ENCODE measurements around the gene CDON.

Gene CDON

DNA sequence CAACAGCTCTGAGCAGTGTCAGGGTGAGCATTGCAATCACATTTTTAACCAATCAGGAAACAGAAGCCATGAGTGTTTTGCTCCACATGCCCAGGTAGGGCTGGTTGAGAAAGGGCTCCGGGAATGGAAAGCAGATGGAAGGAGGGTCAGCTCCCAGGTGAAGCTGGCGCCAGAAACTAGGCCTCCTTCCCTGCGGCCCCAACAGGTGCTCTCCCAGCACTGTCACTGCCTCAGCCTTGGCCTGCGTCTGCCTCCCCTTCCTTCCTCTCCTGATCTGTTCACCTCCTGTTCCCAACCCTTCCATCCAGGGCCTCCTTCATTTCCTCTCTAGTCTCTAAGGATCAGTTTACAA is 121.4 kb downstream of the CDON start:
- Histone ChIP-seq H3K4me3 (ENCODE audit: low read depth in 1 of 5, low read length in 5 of 5) (no peak overlapping the region), H3K27ac (ENCODE audit: low read depth, low read length) (no peak overlapping the region), H3K9me3 (ENCODE audit: control insufficient read depth in 5 of 5, low read length in 5 of 5) (no peaks in the 10 kb centered on the region), H3K36me3 (ENCODE audit: control insufficient read depth in 5 of 5, insufficient read depth in 5 of 5, low read length in 5 of 5) (no peaks in the 10 kb centered on the region), H3K27me3 (ENCODE audit: control insufficient read depth in 5 of 5, insufficient read depth in 4 of 5, low read length in 5 of 5) (no peaks in the 10 kb centered on the region), H3K4me1 (ENCODE audit: control insufficient read depth in 5 of 5, insufficient read depth in 5 of 5, low read length in 5 of 5) (peaks cover 0 to 13% (median 5%) of the 10 kb centered on the region in 5 donors), H3K9ac (ENCODE audit: low read length in 5 of 5) (no peak overlapping the region)

GRCh38 chr11:125940145-125940544 is 122.5 kb downstream of the CDON start:
- Histone ChIP-seq H3K9ac (ENCODE audit: low read length in 5 of 5) (no peak overlapping the region), H3K4me1 (ENCODE audit: control insufficient read depth in 5 of 5, insufficient read depth in 5 of 5, low read length in 5 of 5) (peaks cover 0 to 13% (median 5%) of the 10 kb centered on the region in 5 donors), H3K36me3 (ENCODE audit: control insufficient read depth in 5 of 5, insufficient read depth in 5 of 5, low read length in 5 of 5) (no peaks in the 10 kb centered on the region), H3K27ac (ENCODE audit: low read depth, low read length) (no peak overlapping the region), H3K4me3 (ENCODE audit: low read depth in 1 of 5, low read length in 5 of 5) (no peak overlapping the region), H3K9me3 (ENCODE audit: control insufficient read depth in 5 of 5, low read length in 5 of 5) (no peaks in the 10 kb centered on the region), H3K27me3 (ENCODE audit: control insufficient read depth in 5 of 5, insufficient read depth in 4 of 5, low read length in 5 of 5) (no peaks in the 10 kb centered on the region)

- H3K4me3 ChIP-seq (ENCODE audit: low read depth in 1 of 5, low read length in 5 of 5), result no peak overlapping the region
- no peaks in the 10 kb centered on the region for H3K9me3 ChIP-seq (ENCODE audit: control insufficient read depth in 5 of 5, low read length in 5 of 5)
- H3K36me3 ChIP-seq (ENCODE audit: control insufficient read depth in 5 of 5, insufficient read depth in 5 of 5, low read length in 5 of 5), result no peaks in the 10 kb centered on the region
- no peak overlapping the region for H3K9ac ChIP-seq (ENCODE audit: low read length in 5 of 5)
- H3K27me3 ChIP-seq (ENCODE audit: control insufficient read depth in 5 of 5, insufficient read depth in 4 of 5, low read length in 5 of 5), result no peaks in the 10 kb centered on the region
- peaks cover 0 to 13% (median 5%) of the 10 kb centered on the region in 5 donors for H3K4me1 ChIP-seq (ENCODE audit: control insufficient read depth in 5 of 5, insufficient read depth in 5 of 5, low read length in 5 of 5)
- H3K27ac ChIP-seq (ENCODE audit: low read depth, low read length), result no peak overlapping the region
Observed at GRCh38 chr11:125939081-125939521, 123.6 kb downstream of the CDON start.

DNA sequence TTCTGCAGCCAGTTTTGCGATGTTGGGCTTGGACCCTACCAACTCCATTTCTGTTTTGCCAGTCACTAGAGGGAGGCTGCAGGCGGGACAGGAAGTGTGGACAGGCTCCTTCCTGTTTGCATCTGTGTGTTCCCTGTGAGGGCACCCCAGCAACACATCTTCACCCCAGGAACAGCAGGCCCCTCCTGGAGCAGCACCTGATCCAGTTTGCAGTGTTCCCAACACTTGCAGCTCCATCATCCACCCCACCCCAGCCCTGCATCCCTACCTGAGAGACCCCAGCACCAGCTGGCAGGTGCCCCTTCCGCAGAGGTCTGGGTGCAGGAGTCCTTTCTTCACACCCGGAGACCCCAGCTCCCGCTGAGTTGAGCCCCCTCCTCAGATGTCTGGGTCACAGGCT is 124.2 kb downstream of the CDON start:
- no peak overlapping the region for H3K27ac ChIP-seq (ENCODE audit: low read depth, low read length)

GRCh38 chr11:125935618-125936199 is 127.0 kb downstream of the CDON start:
- Histone ChIP-seq H3K27me3 (ENCODE audit: control insufficient read depth in 5 of 5, insufficient read depth in 4 of 5, low read length in 5 of 5) (no peaks in the 10 kb centered on the region), H3K4me1 (ENCODE audit: control insufficient read depth in 5 of 5, insufficient read depth in 5 of 5, low read length in 5 of 5) (no peaks in the 10 kb centered on the region), H3K36me3 (ENCODE audit: control insufficient read depth in 5 of 5, insufficient read depth in 5 of 5, low read length in 5 of 5) (no peaks in the 10 kb centered on the region), H3K27ac (ENCODE audit: low read depth, low read length) (no peak overlapping the region), H3K4me3 (ENCODE audit: low read depth in 1 of 5, low read length in 5 of 5) (no peak overlapping the region), H3K9me3 (ENCODE audit: control insufficient read depth in 5 of 5, low read length in 5 of 5) (no peaks in the 10 kb centered on the region), H3K9ac (ENCODE audit: low read length in 5 of 5) (no peak overlapping the region)

More for the DNA sequence above, 124.2 kb downstream of the CDON start:
- Histone ChIP-seq H3K36me3 (ENCODE audit: control insufficient read depth in 5 of 5, insufficient read depth in 5 of 5, low read length in 5 of 5) (no peaks in the 10 kb centered on the region), H3K27me3 (ENCODE audit: control insufficient read depth in 5 of 5, insufficient read depth in 4 of 5, low read length in 5 of 5) (no peaks in the 10 kb centered on the region), H3K4me1 (ENCODE audit: control insufficient read depth in 5 of 5, insufficient read depth in 5 of 5, low read length in 5 of 5) (peaks cover 0 to 13% (median 5%) of the 10 kb centered on the region in 5 donors), H3K9me3 (ENCODE audit: control insufficient read depth in 5 of 5, low read length in 5 of 5) (no peaks in the 10 kb centered on the region), H3K9ac (ENCODE audit: low read length in 5 of 5) (no peak overlapping the region), H3K4me3 (ENCODE audit: low read depth in 1 of 5, low read length in 5 of 5) (no peak overlapping the region)

DNA sequence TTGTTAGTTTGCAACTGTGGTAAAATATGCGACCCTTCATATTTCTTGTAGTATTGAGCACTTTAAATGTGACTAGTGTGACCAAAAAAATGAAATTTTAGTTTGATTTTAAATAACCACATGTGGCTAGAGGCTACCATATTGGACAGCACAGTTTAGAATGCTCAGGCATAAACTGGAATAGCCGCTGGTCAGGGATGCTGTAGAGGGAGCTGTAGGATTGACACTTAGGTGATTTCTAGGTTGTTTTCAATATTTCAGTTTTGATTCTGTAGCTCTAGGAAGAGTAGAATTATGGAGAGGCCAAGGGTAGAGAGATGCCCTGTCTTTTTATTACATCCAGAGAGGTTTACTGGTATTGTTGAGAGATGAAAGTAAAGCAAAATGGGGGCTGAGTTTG is 127.6 kb downstream of the CDON start:
- no peak overlapping the region for H3K27ac ChIP-seq (ENCODE audit: low read depth, low read length)
- H3K27me3 ChIP-seq (ENCODE audit: control insufficient read depth in 5 of 5, insufficient read depth in 4 of 5, low read length in 5 of 5), result no peaks in the 10 kb centered on the region
- H3K9me3 ChIP-seq (ENCODE audit: control insufficient read depth in 5 of 5, low read length in 5 of 5), result no peaks in the 10 kb centered on the region
- H3K36me3 ChIP-seq (ENCODE audit: control insufficient read depth in 5 of 5, insufficient read depth in 5 of 5, low read length in 5 of 5), result no peaks in the 10 kb centered on the region
- H3K9ac ChIP-seq (ENCODE audit: low read length in 5 of 5), result no peak overlapping the region
- no peak overlapping the region for H3K4me3 ChIP-seq (ENCODE audit: low read depth in 1 of 5, low read length in 5 of 5)
- no peaks in the 10 kb centered on the region for H3K4me1 ChIP-seq (ENCODE audit: control insufficient read depth in 5 of 5, insufficient read depth in 5 of 5, low read length in 5 of 5)

- Histone ChIP-seq H3K27ac (ENCODE audit: low read depth, low read length) (no peak overlapping the region), H3K36me3 (ENCODE audit: control insufficient read depth in 5 of 5, insufficient read depth in 5 of 5, low read length in 5 of 5) (no peaks in the 10 kb centered on the region), H3K27me3 (ENCODE audit: control insufficient read depth in 5 of 5, insufficient read depth in 4 of 5, low read length in 5 of 5) (no peaks in the 10 kb centered on the region), H3K4me3 (ENCODE audit: low read depth in 1 of 5, low read length in 5 of 5) (no peak overlapping the region), H3K4me1 (ENCODE audit: control insufficient read depth in 5 of 5, insufficient read depth in 5 of 5, low read length in 5 of 5) (no peaks in the 10 kb centered on the region), H3K9ac (ENCODE audit: low read length in 5 of 5) (no peak overlapping the region), H3K9me3 (ENCODE audit: control insufficient read depth in 5 of 5, low read length in 5 of 5) (no peaks in the 10 kb centered on the region)
Observed at GRCh38 chr11:125934473-125934872, 128.2 kb downstream of the CDON start.

DNA sequence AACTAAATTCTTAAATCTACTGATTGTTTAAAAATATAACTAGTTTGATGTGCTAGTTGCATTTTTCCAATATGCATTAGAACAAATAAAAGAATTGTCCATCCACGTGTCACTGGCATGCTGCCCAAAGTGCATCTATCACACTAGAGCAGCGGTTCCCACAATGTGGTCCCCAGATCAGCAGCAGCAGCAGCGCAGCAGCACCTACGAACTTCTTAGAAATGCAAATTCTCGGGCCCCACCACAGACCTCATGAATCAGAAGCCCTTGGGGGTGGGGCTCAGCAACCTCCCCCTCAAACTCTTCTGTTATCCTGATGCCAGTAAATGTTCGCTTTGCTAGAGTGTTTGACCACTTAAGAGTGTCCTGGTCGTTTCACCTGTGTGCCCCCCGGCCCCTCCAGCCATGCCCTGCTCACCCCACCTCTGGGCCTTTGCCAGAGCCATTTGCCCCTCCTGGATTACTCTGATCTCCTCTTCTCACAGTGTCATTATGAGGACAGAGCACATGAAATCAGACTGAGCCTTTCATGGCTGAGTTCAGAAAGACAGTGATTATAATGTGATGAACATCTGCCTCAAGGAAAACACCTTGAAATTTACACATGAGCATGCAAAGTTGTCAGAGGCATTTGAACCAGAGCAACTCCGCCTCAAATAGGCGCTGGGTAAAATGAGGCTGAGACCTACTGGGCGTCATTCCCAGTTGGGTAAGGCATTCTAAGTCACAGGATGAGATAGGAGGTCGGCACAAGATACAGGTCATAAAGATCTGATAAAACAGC is 129.4 kb downstream of the CDON start:
- H3K9me3 ChIP-seq (ENCODE audit: control insufficient read depth in 5 of 5, low read length in 5 of 5), result no peaks in the 10 kb centered on the region
- no peaks in the 10 kb centered on the region for H3K4me1 ChIP-seq (ENCODE audit: control insufficient read depth in 5 of 5, insufficient read depth in 5 of 5, low read length in 5 of 5)
- H3K4me3 ChIP-seq (ENCODE audit: low read depth in 1 of 5, low read length in 5 of 5), result no peak overlapping the region
- no peaks in the 10 kb centered on the region for H3K36me3 ChIP-seq (ENCODE audit: control insufficient read depth in 5 of 5, insufficient read depth in 5 of 5, low read length in 5 of 5)
- H3K9ac ChIP-seq (ENCODE audit: low read length in 5 of 5), result no peak overlapping the region
- no peak overlapping the region for H3K27ac ChIP-seq (ENCODE audit: low read depth, low read length)
- H3K27me3 ChIP-seq (ENCODE audit: control insufficient read depth in 5 of 5, insufficient read depth in 4 of 5, low read length in 5 of 5), result no peaks in the 10 kb centered on the region

- Histone ChIP-seq H3K36me3 (ENCODE audit: control insufficient read depth in 5 of 5, insufficient read depth in 5 of 5, low read length in 5 of 5) (no peaks in the 10 kb centered on the region), H3K4me3 (ENCODE audit: low read depth in 1 of 5, low read length in 5 of 5) (no peak overlapping the region), H3K4me1 (ENCODE audit: control insufficient read depth in 5 of 5, insufficient read depth in 5 of 5, low read length in 5 of 5) (no peaks in the 10 kb centered on the region), H3K27me3 (ENCODE audit: control insufficient read depth in 5 of 5, insufficient read depth in 4 of 5, low read length in 5 of 5) (no peaks in the 10 kb centered on the region), H3K9me3 (ENCODE audit: control insufficient read depth in 5 of 5, low read length in 5 of 5) (no peaks in the 10 kb centered on the region), H3K9ac (ENCODE audit: low read length in 5 of 5) (no peak overlapping the region), H3K27ac (ENCODE audit: low read depth, low read length) (no peak overlapping the region)
Observed at GRCh38 chr11:125932301-125932700, 130.4 kb downstream of the CDON start.

DNA sequence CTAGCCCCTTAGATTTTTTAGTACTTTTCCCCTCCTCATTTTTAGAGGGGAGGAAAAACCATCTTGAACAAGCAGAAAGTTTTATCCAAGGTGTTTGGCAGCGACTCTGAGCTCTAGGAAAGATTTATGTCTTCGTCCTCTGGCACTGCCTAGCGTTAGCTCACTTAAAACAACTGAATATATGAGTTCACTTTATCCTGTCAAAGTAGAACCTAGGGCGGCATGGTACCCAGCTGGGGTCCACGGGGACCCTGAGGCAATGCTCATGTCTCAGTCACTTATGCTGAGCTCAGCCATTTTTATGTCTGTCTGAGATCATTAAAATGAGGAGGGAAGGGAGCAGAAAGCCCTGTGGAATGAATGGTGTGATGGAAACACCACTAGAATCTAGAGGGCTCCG is 131.0 kb downstream of the CDON start:
- Histone ChIP-seq H3K4me3 (ENCODE audit: low read depth in 1 of 5, low read length in 5 of 5) (no peak overlapping the region), H3K9me3 (ENCODE audit: control insufficient read depth in 5 of 5, low read length in 5 of 5) (no peaks in the 10 kb centered on the region), H3K9ac (ENCODE audit: low read length in 5 of 5) (no peak overlapping the region), H3K27ac (ENCODE audit: low read depth, low read length) (no peak overlapping the region), H3K27me3 (ENCODE audit: control insufficient read depth in 5 of 5, insufficient read depth in 4 of 5, low read length in 5 of 5) (no peaks in the 10 kb centered on the region), H3K4me1 (ENCODE audit: control insufficient read depth in 5 of 5, insufficient read depth in 5 of 5, low read length in 5 of 5) (no peaks in the 10 kb centered on the region), H3K36me3 (ENCODE audit: control insufficient read depth in 5 of 5, insufficient read depth in 5 of 5, low read length in 5 of 5) (no peaks in the 10 kb centered on the region)
